Stimulated activated CD4-positive, alpha-beta T cell treated with anti-CD3 and anti-CD28 coated beads, TNF-alpha, amount 100 ng/mL, for 48 hours (primary cell): ENCODE data around the gene SDK2.

Experiments
- DNase-seq, 3 donors: peaks; one replicate each; pipeline ENCODE4 v3.0.0-alpha.2; 2020; ENCODE audit warnings: low read depth in 3 of 3

SDK2 gene

DNA sequence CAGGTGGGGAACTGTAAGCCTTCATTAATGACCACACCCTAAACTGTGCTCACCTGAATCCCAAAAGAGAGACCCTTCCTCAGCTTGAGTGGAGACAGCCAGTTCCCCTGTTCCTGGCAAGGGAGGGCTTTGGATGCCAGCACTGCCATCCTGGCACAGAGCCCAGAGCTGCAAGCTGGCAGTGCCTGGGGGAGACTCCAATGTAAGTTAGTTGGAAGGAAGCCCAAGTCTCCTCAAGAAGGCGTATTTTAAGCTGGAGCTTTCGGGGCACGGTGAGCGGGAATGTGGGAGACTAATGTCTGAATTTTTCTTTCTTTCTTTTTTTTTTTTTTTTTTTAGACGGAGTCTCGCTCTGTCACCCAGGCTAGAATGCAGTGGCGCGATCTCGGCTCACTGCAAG, 337.1 kb downstream of the SDK2 start:
- DNase-seq: no peak

DNA sequence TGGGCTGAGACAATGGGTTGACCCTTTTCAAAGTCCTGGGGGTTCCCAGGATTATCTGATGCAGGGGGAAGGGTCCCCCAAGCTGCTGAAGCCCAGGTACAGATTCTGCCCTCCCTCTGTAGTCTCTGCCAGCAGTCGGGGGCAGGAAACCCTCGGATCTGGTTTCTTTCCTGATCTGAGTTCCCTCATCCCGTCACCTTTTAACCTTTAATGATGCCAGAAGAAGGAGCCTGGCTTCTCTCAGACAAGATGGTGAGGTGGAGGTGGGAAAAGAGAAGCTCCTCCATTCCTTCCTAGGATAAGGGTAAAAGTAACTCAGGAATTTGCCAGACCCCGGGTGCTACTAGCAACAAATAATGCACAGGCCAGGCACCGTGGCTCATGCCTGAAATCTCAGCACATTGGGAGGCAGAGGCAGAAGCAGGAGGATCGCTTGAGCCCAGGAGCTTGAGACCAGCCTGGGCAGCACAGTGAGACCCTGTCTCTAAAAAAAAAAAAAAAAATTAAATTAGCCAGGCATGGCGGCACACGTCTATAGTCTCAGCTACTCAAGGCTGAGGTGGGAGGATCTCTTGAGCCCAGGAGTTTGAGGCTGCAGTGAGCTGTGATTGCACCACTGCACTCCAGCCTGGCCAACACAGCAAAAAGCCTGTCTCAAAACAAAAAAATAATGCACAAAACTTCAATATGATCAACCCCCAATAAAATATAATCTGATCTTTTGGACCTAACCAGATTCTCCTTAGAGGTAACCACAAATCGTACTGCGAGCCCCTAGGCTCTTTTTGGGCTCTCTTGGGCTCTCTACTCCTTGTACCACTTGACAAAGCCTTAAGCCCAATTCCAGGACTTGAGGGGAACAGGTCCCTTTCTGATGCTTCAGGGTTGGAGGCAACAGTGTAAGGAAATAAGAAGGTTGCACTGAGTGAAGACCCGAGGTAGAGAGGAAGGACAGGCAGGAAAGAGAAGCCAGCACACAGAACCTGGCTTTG, 338.1 kb downstream of the SDK2 start:
- DNase-seq: no peak

DNA sequence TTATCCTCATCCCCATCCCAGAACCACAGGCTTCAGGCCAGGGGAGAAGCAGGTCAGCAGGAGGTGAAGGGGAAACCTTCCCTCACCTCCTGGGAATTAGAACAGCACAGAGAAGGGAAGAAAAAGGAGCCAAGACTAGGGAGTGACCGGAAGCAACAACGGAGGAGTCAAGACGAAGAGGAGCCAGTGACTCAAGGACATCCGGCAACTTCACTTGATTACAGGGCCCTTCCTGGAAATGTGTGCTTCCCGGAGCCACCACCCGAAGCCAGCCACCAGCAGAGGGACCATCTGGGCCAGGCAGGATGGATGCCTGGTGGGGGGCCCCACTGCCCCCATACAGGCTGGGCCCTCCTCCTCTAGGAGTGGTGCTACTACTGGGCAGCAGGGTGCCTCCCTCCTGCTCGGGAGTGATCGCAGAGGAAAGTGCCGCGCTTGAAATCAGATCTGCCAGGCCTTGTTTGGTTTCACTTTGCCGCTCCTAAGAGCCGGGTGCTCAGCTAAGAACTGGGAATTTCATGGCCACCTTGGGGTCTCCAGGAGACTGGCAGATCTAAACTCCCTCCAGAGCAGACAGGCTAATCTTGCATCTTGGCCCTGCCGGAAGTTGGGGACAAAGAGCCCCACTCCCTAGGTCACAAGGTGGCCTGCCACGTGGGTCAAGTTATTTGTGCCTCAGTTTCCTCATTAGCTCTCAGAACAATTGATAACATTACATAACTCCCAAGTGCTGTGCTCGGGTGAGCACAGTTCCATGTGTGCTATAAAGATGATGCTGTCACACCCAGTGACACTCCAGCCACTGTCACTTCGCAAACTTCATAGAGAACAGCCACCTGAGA, 339.1 kb downstream of the SDK2 start:
- no peak for DNase-seq

DNA sequence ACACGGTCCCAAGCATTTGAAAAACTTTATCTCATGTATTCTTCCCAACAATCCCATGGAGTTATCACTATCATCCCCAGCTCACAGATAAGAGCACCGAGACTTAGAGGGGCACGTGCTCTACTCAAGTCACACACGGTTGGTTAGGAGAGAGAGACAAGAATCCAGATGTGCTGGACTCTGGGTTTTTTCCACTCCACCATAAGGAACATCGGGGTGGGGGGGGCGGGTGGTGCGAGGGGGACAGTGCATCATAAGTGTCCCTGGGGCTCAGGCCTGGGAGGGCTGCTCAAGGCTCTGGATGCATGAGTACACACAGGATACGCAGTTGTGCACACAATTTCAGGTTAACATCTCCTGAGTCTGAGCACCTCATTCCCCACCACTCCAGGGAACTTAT, 339.8 kb downstream of the SDK2 start:
- no peak for DNase-seq

- no peak for DNase-seq
Measured at GRCh38 chr17:73302189-73302588, 342.1 kb downstream of the SDK2 start.

DNA sequence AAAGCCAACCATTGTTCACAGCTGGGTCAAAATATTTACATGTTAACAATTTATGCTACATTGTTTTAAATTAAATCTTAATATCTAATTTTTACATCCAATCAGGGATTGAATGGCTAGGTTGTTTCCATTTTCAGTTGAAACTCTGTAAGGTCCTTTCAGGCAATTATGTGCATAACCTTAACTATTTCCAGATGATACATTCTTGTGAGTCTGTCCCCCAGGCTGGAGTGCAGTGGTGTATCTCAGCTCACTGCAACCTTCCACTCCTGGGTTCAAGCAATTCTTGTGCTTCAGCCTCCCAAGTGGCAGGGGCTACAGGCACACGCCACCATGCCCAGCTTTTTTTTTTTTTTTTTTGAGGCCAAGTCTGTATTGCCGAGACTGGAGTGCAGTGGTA, 342.9 kb downstream of the SDK2 start:
- no peak for DNase-seq

GRCh38 chr17:73300392-73300791, 343.9 kb downstream of the SDK2 start:
- DNase-seq: no peak

DNA sequence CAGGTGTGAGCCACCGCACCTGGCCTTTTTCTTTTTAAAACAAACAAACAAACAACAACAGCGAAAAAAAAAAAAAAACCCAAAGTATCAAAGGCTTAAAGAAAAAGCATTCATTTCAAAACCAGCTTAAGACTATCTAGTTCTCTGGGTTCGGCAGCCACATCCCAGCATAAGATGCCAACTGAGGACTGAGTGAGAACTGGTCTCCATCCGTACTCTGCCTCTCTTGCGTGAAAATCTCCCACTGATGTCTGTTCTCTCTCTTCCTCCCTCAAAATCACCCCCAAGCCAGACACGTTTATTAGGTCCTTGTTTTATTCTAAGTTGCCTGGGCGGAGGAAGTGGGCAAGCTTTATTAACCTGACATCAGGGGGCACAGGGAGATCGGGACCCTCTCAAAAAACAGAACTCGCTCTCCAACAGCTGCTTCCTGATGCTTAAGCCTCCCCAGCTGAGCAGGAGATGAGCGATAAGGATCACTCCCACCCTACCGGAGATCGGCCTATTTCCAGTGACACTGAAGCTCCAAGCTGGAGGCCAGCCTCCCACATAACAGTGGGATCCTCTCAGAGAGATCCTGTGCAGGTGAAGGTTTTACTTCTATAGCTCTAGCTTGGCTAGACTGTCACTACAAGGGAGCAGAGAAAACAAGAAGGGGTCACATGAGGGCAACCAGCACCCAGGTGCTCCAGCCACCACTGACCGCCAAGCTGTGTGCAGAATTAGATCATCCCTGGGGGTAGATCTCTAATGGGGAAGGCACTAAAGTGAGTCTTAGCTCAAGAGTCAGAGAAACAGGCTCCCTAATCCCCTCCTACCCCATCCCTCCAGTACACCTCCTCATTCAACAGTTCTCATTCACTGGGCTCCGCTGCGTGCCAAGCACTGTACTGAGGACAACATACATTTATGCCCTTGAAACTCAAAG, 346.0 kb downstream of the SDK2 start:
- no peak for DNase-seq

- no peak for DNase-seq
Measured at GRCh38 chr17:73293480-73293911, 350.7 kb downstream of the SDK2 start.

DNA sequence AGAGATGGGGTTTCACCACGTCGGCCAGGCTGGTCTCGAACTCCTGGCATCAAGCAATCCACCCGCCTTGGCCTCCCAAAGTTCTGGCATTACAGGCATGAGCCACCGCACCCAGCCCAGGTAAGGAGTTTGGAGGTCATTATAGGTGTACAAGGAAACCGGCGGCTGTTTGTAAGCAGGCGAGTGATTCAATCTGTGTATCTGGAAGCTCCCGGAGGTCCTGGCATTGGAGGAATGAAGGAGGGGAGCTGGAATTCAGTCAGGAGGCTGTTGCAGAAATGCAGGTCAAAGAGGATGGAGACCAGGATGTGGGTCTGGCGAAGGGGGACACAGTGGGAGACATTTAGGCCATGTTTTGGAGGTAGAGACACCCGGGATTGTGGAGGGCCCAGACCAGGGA, 351.2 kb downstream of the SDK2 start:
- DNase-seq: no peak

- no peak for DNase-seq
Measured at GRCh38 chr17:73292031-73292531, 352.2 kb downstream of the SDK2 start.

DNA sequence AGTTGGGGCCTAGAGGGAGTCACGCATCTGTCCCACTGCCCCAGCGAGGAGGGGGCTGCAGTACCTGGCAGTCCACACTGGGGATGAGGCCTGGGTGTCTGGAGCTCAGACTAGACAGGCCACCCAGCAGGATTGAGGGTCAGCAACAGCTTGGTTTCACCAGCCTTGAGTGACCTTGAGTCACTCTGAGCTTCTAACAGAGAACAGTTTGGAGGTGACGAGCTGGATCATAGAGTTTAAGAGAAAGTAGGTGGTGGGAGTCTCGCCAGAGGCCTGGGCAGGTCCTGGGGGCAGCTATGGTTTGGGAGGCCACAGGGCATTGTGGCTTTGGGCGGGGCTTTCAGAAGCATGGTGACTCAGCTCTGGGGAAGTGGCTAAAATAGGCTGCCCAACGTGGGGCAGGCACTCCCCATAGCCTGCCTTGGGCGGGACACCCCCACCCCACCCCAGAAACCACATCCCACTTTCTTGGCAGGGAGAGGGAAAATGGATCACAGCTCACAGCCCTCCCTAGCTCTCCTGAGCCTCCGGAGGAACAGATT, 352.9 kb downstream of the SDK2 start:
- no peak for DNase-seq

DNA sequence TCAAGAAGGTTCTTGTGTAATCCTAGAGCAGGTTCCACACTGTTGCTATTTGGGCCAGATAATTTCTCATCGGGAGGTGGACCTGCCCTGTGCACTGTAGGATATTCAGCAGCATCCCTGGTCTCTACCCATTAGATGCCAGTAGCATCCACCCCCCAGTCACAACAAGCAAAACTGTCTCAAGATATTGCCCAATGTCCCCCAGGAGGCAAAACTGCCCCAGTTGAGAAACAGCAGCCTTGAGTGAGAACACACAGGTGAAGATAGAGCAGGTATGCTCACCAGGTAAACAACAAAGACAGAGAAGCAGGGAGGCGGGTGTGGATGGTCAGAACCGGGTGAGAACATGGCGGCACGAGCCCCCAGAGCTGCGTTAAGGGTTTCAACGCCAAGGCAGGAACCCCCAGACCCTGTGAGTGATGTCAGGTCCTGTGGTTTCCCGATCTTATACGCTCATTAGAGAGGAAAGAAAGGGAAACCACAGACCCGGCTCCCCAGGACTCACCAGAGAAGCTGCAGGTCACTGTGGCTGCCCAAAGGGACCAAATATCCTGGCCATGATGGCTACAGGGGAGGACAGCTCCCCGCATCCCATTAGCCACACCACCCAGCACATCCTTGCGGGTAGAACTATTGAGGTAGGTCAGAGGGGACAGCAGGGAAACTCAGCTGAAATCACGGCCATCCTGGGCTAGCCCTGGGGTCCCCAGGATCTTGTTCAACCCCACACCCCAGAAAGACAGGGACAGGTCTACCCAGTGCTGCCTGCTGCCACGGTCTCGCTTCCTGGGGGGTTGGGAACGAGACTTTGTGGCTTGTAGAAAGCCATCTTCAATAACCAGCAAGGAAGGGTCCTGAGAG, 353.6 kb downstream of the SDK2 start:
- DNase-seq: no peak

- DNase-seq: no peak
Measured at GRCh38 chr17:73289549-73290254, 354.5 kb downstream of the SDK2 start.

DNA sequence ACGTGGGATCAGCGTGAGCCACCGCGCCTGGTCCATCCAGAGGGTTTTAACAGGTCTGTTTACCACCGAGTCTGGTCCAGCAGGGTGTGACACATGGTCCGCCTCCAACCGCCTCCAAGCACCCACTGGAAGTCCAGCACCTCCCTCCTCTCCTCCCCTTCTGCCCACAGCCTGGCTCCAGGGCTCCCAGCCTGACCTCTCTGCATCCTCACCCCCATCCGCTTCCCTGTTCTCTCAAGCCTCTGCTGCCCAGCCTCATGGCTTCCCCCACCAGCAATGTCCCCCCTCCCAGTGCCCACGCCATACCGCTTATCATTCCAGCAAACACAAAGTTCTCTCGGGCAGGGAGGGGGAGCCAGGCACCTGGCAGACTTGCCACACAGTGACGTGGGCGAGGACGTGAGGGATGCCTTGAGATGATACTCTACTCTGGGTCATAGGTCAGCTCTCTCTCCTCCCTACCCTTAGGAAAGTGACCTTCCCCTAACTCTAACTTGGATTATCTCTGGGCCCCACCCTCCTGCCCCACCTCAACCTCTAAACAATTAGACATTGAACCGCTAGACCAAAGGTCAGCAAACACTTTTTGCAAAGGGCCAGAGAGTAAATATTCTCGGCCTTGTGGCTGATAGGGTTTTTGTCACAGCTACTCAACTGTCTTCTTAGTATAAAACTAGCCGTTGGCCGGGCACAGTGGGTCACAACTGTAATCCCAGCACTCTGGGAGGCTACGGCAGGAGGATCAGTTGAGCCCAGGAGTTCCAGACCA, 355.5 kb downstream of the SDK2 start:
- DNase-seq: no peak

- DNase-seq: no peak
Measured at GRCh38 chr17:73286863-73287296, 357.4 kb downstream of the SDK2 start.

DNA sequence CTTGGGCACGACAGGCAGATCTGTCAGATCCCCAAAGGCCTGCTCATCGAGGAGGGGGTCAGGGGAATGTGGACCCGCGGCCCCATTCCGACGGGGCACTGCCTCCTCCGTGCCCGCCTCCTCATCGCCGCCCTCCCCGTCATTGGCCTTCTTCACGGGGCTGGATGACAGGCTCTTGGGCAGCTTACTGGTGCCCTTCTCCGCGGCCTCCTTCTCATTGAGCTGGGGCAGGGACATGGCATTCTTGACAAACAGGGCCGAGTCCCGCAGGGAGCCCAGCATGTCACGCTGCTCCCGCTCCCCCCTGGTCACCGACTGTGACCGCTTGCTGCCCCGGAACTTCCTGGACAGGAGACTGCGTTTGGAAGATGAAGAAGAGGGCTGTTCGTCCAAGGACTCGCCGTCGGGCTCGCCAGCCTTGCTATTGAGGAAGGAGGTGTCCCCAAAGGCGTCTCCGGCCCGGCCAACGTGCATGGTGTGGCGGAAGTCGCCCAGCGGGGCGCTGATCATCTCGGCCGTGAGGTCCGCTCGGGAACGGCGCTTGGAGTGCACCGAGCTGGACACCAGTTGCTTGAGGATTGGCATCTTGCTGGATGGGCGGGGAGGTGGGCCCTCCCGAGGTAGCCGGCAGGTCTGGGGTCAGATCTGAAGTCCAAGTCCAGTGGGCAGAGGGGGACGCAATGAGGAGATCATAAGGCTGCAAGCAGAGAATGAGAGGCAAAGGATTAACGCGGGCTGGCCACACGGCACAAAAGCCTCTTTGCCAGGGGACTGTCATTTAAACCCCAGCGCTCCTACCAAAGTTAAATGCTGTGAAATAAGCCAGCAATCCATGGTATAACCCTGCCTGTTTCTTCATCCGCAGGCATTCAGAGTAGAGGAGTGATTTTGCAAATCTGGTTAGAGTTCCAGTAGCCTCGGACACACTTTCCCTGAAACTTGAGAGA, 358.1 kb downstream of the SDK2 start:
- no peak for DNase-seq

GRCh38 chr17:73285603-73285908, 358.7 kb downstream of the SDK2 start:
- no peak for DNase-seq
